Activated CD4-positive, alpha-beta memory T cell treated with anti-CD3 and anti-CD28 coated beads for 36 hours (primary cell): ENCODE data around the gene JAKMIP1. TPM values are rescaled to one million over a fixed set of nuclear protein-coding genes. Genes with fewer than 3 reads are reported as not detected.
"Not testable (repeated sequence)": the region's sequence is repeated elsewhere in the genome, so short reads cannot be mapped to it uniquely, and the experiment has no call there.

ENCODE experiments used
- CTCF ChIA-PET: fragments of 350-600 bp; sonication (Branson Sonifier 250); formaldehyde crosslinking; loops from one replicate; lab custom pipeline; 2021; ENCODE audit warnings: antibody characterized with exemption, inconsistent platforms; lab: Charles Lee
- POLR2A ChIA-PET: fragments of 350-600 bp; sonication (Branson Sonifier 250); formaldehyde crosslinking; loops from one replicate; lab custom pipeline; 2021; ENCODE audit warnings: antibody characterized with exemption; lab: Charles Lee
- DNase-seq: peaks from one replicate; pipeline ENCODE4 v3.0.0-alpha.2; 2020
- H3K27ac Mint-ChIP-seq: one replicate; pipeline ENCODE4 v1.8.0; 2021; ENCODE audit warnings: mixed read lengths
- H3K27me3 Mint-ChIP-seq: one replicate; pipeline ENCODE4 v1.8.0; 2021; ENCODE audit warnings: mixed read lengths
- H3K36me3 Mint-ChIP-seq: one replicate; pipeline ENCODE4 v1.8.0; 2021; ENCODE audit warnings: mixed read lengths
- H3K4me1 Mint-ChIP-seq: one replicate; pipeline ENCODE4 v1.8.0; 2021; ENCODE audit warnings: low read depth, mixed read lengths
- H3K4me3 Mint-ChIP-seq: one replicate; pipeline ENCODE4 v1.8.0; 2021; ENCODE audit warnings: mild to moderate bottlenecking, mixed read lengths
- H3K9me3 Mint-ChIP-seq: one replicate; pipeline ENCODE4 v1.8.0; 2021; ENCODE audit warnings: mixed read lengths
- intact Hi-C: fragments of 100-400 bp; cut with micrococcal nuclease; formaldehyde crosslinking; loops from one replicate; pipeline ENCODE4 v1.15.1; 2023
- total RNA-seq, 2 experiments: library from RNA; stranded (reverse); gene quantifications; one replicate each; pipeline ENCODE4 v1.2.3, GENCODE V29; 2021

Gene JAKMIP1
- total RNA-seq, 2 experiments from 2014 or later, result 17.7 to 18.1 TPM

- Mint-ChIP-seq H3K27me3 (peaks cover 4% of the 10 kb centered on the region), H3K4me3 (no peak overlapping the region), H3K4me1 (no peaks in the 10 kb centered on the region), H3K9me3 (no peaks in the 10 kb centered on the region), H3K27ac (no peak overlapping the region), H3K36me3 (no peaks in the 10 kb centered on the region)
- ChIA-PET POLR2A (no interaction called here), CTCF (interaction anchor here (1.0 to 5.5 kb wide), 2 partner anchors 329 to 330 kb away, joined by 3 to 104 read pairs; no protein-coding TSS in a partner anchor)
- DNase-seq, result no peak
- intact Hi-C loops, result no loop called here
Measured at GRCh38 chr4:6001680-6002491, 198.5 kb downstream of the JAKMIP1 start.

DNA sequence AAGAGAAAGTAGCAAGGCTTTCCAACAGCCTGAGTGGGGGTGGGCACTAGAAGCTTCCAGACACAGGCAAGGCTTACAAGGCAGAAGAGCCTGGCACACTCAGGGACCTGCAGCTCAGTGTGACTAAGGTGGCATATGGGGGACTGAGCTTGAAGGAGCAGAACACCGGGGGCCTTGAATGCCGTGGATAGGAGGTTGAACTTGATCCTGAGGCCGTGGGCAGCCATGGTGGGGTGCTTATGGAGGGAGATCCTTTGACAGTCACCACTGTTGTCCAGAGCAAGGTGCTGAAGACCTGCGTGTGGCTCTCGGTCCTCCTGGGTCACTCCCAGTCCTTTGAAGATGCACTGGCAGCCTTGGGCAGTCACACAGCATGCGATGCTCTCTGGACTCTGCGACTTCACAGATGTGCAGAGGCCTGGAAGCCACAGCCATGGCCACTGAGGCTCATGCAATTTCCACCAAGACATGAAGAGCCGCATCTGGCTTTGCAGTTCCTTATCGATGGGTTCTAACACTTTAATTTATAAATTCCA, 200.5 kb downstream of the JAKMIP1 start:
- Mint-ChIP-seq H3K9me3 (no peaks in the 10 kb centered on the region), H3K36me3 (no peaks in the 10 kb centered on the region), H3K4me3 (no peak overlapping the region), H3K4me1 (peaks cover 4% of the 10 kb centered on the region), H3K27ac (no peak overlapping the region), H3K27me3 (peaks cover 3% of the 10 kb centered on the region)
- CTCF ChIA-PET, result interaction anchor here (0.8 to 5.5 kb wide), 11 partner anchors 9 to 547 kb away, joined by 3 to 104 read pairs (median 9); no protein-coding TSS in a partner anchor
- DNase-seq, result no peak
- intact Hi-C loops, result loop anchor here (5.0 kb wide), 1 partner anchor 252 kb away; no protein-coding TSS in a partner anchor
- POLR2A ChIA-PET, result no interaction called here

- no peak for DNase-seq
- Mint-ChIP-seq H3K27me3 (peaks cover 3% of the 10 kb centered on the region), H3K36me3 (no peaks in the 10 kb centered on the region), H3K27ac (no peak overlapping the region), H3K9me3 (no peaks in the 10 kb centered on the region), H3K4me1 (peaks cover 4% of the 10 kb centered on the region), H3K4me3 (no peak overlapping the region)
- CTCF ChIA-PET, result interaction anchor here (0.8 to 5.5 kb wide), 10 partner anchors 10 to 548 kb away, joined by 3 to 104 read pairs (median 12); no protein-coding TSS in a partner anchor
- POLR2A ChIA-PET, result no interaction called here
- intact Hi-C loops, result loop anchor here (5.0 kb wide), 1 partner anchor 253 kb away; no protein-coding TSS in a partner anchor
Measured at GRCh38 chr4:5999356-5999755, 201.0 kb downstream of the JAKMIP1 start.

DNA sequence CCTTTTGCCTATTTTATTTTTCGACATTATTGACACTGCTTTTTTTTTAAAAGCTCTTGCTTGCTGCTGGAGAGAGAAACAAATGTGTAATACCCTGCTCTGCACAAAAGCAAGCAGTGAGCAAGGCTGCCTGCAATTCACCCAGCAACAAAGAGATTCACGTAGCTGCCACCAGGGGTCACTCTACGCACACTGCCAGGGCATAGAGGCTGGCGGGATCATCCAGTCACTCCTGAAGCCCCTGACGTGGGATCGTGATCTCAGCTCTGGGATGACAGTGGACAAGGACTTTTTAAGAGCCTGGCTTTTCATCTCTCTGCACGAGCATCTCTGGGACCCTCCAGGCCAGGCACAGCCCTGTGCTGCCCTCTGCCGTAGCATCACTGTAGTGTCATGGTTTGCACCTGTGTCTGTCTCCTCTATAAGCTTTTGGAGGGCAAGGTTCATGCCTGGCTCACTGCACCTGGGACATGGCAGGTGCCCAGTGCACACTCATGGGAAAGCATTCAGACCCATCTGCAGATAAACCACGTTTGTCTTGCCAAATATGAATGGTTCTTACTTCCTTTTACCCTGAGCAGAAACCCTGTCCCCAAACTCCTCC, 201.9 kb downstream of the JAKMIP1 start:
- CTCF ChIA-PET, result interaction anchor here (0.6 to 5.5 kb wide), 33 partner anchors 8 to 1769 kb away, joined by 3 to 104 read pairs (median 4); partner anchors contain the start of gene C4orf50
- intact Hi-C loops, result loop anchor here (1.0 to 5.0 kb wide), 2 partner anchors 254 to 329 kb away; no protein-coding TSS in a partner anchor
- Mint-ChIP-seq H3K9me3 (no peaks in the 10 kb centered on the region), H3K27ac (no peak overlapping the region), H3K4me3 (no peak overlapping the region), H3K4me1 (peaks cover 4% of the 10 kb centered on the region), H3K27me3 (peaks cover 3% of the 10 kb centered on the region), H3K36me3 (no peaks in the 10 kb centered on the region)
- POLR2A ChIA-PET, result no interaction called here
- peak; percentile 63 for DNase-seq

- DNase-seq, result no peak
Measured at GRCh38 chr4:5996641-5997040, 203.7 kb downstream of the JAKMIP1 start.

DNA sequence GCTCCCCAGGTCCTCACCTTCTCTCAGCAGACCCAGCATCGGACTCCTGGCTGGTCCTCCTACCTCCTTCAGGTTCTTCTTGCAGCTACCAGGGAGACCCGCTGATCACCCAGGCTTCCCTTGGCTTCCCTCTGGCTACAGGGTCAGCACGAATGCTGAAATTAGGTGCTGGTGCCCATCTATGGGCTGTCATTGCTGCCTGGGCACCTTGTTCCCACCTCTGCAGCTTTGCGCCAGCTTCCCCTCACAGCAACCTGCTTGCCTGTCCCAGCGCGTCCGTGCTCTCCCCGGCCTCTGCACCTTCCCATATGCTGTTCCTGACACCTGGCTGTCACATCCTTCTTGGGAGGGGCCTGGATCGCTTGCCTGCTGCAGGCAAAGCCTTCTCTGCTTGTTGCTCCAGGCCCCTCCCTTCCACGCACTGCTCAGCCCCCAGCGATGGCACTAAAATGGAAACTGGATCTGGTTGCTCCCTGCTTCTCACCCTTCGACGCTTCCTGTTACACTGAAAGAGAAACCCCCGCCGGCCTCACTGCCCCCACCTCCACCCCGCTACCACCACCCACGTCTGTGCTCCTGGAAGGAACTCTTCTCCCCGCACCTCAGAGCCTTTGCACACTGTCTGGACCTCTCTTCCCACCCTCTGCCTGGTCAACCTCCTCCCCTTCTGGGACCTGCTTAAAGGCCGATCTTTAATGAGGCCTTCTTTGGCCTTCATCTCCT, 204.3 kb downstream of the JAKMIP1 start:
- Mint-ChIP-seq H3K27me3 (peaks cover 3% of the 10 kb centered on the region), H3K27ac (no peak overlapping the region), H3K4me3 (no peak overlapping the region), H3K9me3 (no peaks in the 10 kb centered on the region), H3K36me3 (no peaks in the 10 kb centered on the region), H3K4me1 (peaks cover 4% of the 10 kb centered on the region)
- POLR2A ChIA-PET, result no interaction called here
- CTCF ChIA-PET, result interaction anchor here (0.6 to 5.5 kb wide), 3 partner anchors 255 to 1456 kb away, joined by 4 to 104 read pairs (median 40); no protein-coding TSS in a partner anchor
- DNase-seq, result peak; percentile 31
- intact Hi-C loops, result loop anchor here (5.0 kb wide), 1 partner anchor 256 kb away; no protein-coding TSS in a partner anchor

More at GRCh38 chr4:5996641-5997040, 203.7 kb downstream of the JAKMIP1 start:
- intact Hi-C loops, result loop anchor here (5.0 kb wide), 1 partner anchor 256 kb away; no protein-coding TSS in a partner anchor
- Mint-ChIP-seq H3K27ac (no peak overlapping the region), H3K9me3 (no peaks in the 10 kb centered on the region), H3K4me3 (no peak overlapping the region), H3K4me1 (peaks cover 4% of the 10 kb centered on the region), H3K27me3 (peaks cover 3% of the 10 kb centered on the region), H3K36me3 (no peaks in the 10 kb centered on the region)
- CTCF ChIA-PET, result interaction anchor here (0.6 to 5.5 kb wide), 4 partner anchors 24 to 1455 kb away, joined by 3 to 104 read pairs (median 22); no protein-coding TSS in a partner anchor
- POLR2A ChIA-PET, result no interaction called here

GRCh38 chr4:5993876-5994811, 206.2 kb downstream of the JAKMIP1 start:
- POLR2A ChIA-PET, result no interaction called here
- Mint-ChIP-seq H3K27ac (no peak overlapping the region), H3K9me3 (no peaks in the 10 kb centered on the region), H3K4me1 (peaks cover 4% of the 10 kb centered on the region), H3K36me3 (no peaks in the 10 kb centered on the region), H3K27me3 (peaks cover 2% of the 10 kb centered on the region), H3K4me3 (no peak overlapping the region)
- CTCF ChIA-PET, result no interaction called here
- intact Hi-C loops, result no loop called here
- DNase-seq, result no peak

DNA sequence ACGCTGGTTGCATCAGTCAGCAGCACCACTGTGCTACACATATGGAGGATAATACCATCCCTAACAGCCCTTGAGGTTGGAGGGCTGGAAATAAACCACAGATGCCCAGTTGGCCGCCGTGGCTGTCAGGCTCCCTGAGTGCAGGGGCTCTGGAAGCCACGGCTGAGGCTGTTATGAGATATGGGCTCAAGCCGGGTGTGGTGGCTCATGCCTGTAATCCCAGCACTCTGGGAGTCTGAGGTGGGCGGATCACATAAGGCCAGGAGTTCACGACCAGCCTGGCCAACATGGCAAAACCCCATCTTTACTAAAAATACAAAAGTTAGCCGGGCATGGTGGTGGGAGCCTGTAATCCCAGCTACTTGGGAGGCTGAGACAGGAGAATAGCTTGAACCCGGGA, 207.0 kb downstream of the JAKMIP1 start:
- DNase-seq, H3K36me3 Mint-ChIP-seq, H3K4me3 Mint-ChIP-seq, POLR2A ChIA-PET, H3K4me1 Mint-ChIP-seq, H3K9me3 Mint-ChIP-seq, H3K27ac Mint-ChIP-seq, H3K27me3 Mint-ChIP-seq, CTCF ChIA-PET, intact Hi-C loops: not testable (repeated sequence)

GRCh38 chr4:5992828-5993321, 207.5 kb downstream of the JAKMIP1 start:
- intact Hi-C loops, result no loop called here
- Mint-ChIP-seq H3K4me1 (peaks cover 4% of the 10 kb centered on the region), H3K4me3 (no peak overlapping the region), H3K27ac (no peak overlapping the region), H3K36me3 (no peaks in the 10 kb centered on the region), H3K27me3 (no peaks in the 10 kb centered on the region), H3K9me3 (no peaks in the 10 kb centered on the region)
- CTCF ChIA-PET, result no interaction called here
- DNase-seq, result no peak
- POLR2A ChIA-PET, result no interaction called here

DNA sequence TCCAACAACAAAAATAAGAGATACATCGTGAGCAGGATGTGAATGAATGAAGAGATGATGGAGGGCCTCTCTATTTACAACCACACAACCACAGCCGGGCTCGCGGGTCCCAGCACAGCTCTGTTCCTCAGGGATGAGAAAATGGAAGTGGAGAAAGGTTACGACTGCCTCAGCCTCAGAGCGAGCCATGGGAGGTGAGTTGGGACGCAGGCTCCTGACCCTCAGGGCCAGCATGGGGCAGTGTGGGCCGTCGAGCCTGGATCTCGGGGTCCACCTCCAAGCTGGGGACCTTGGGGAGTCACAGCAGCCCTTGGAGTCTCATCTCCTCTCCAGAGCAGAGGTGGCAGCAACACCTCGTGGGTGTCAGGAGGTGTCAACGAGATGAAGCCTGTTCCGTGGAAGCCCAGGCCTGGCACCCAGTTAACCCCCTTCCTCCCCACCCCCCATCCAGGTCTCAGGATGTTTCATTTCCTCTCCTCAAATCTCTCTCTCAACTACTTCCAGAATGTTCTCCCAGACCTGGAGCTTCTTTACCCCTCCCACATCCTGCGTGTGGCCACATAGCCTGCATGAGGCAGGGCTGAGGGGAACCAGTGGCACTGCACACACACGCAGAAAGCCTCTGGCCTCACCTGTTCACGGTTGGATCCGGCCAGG, 208.1 kb downstream of the JAKMIP1 start:
- DNase-seq, result no peak
- no peak overlapping the region for H3K4me3 Mint-ChIP-seq
- no peak overlapping the region for H3K27ac Mint-ChIP-seq
- H3K36me3 Mint-ChIP-seq, result no peaks in the 10 kb centered on the region
- H3K27me3 Mint-ChIP-seq, result no peaks in the 10 kb centered on the region
- intact Hi-C loops, result no loop called here
- no peaks in the 10 kb centered on the region for H3K9me3 Mint-ChIP-seq
- ChIA-PET POLR2A (no interaction called here), CTCF (no interaction called here)
- H3K4me1 Mint-ChIP-seq, result peaks cover 4% of the 10 kb centered on the region
